H1 (cell line): Measurements from ENCODE around the gene TSC2. TPM values are rescaled to one million over a fixed set of nuclear protein-coding genes. Genes with fewer than 3 reads are reported as not detected.

Source experiments
- BACH1 ChIP-seq: IDR thresholded peaks from 2 replicates; pipeline ENCODE4 v1.6.1; 2012; ENCODE audit warnings: low read length, improper control_type of control experiment
- JUND ChIP-seq: IDR thresholded peaks from 2 replicates; pipeline ENCODE4 v1.6.1; 2011; ENCODE audit warnings: mild to moderate bottlenecking, improper control_type of control experiment, low read length
- MAX ChIP-seq: IDR thresholded peaks from 2 replicates; pipeline ENCODE4 v1.6.1; 2012; ENCODE audit warnings: inconsistent platforms
- POLR2A ChIP-seq, 2 experiments: IDR thresholded peaks; 1 replicate in 1 of 2; 2 replicates in 1 of 2; pipeline ENCODE4 v1.6.1; 2011; ENCODE audit warnings: low read depth in 2 of 2, low read length in 2 of 2, mild to moderate bottlenecking in 2 of 2; ENCODE audit errors: control extremely low read depth in 1 of 2
- SRF ChIP-seq: IDR thresholded peaks from 2 replicates; pipeline ENCODE4 v1.6.1; 2011; ENCODE audit warnings: mild to moderate bottlenecking, low read depth, low read length, moderate library complexity
- USF2 ChIP-seq: IDR thresholded peaks from 2 replicates; pipeline ENCODE4 v1.6.1; 2011; ENCODE audit warnings: low read length, improper control_type of control experiment
- YY1 ChIP-seq: IDR thresholded peaks from 2 replicates; pipeline ENCODE4 v1.6.1; 2011; ENCODE audit warnings: low read depth, mild to moderate bottlenecking, low read length
- polyA plus RNA-seq, 7 experiments: library from polyadenylated mRNA; depleted of rRNA in 3 of 7; stranded (reverse) in 5 of 7; unstranded in 2 of 7; fragments of >200 nt in 5 of 7; fragments of 200-250 nt in 2 of 7; gene quantifications; 1 replicate in 5 of 7; 2 replicates in 1 of 7; 4 replicates in 1 of 7; pipeline versions ENCODE4 v1.2.1 to v1.2.3, GENCODE V29; 2011 to 2013; ENCODE audit warnings: missing spikeins in 2 of 7, mixed read lengths in 2 of 7
- total RNA-seq: library from RNA; stranded (reverse); fragmentation: NEBNext Ultra II Directional; extraction: Animal tissue kit (Norgen Biotek cat#: 25700); gene quantifications from 2 replicates; pipeline ENCODE4 v1.2.1, GENCODE V29; 2021

TSC2 gene
- total and polyA plus RNA-seq, 2 of the 8 experiments (the other 6 are each of a cell fraction or from before 2014, with no cell fraction given), result 65.9 to 96.6 TPM

- no peak for TF ChIP-seq SRF
- TF ChIP-seq POLR2A (IDR thresholded peaks at IDR 0.05; ENCODE audit: control extremely low read depth in 1 of 2, low read depth in 2 of 2, low read length in 2 of 2), result no peak
- TF ChIP-seq MAX, result no peak
- no peak for TF ChIP-seq JUND
- TF ChIP-seq YY1, result no peak
- no peak for TF ChIP-seq USF2
- TF ChIP-seq BACH1, result no peak
Measured at GRCh38 chr16:2042171-2042985, 5.4 kb upstream of the TSC2 start (continued).
